SW 1271 (cell line): ENCODE data around the gene ZNF320.
"Not testable (repeated sequence)": the region's sequence is repeated elsewhere in the genome, so short reads cannot be mapped to it uniquely, and the experiment has no call there.

Experiments used
- DNase-seq, 2 experiments: peaks; one replicate each; lab custom pipeline; 2025; lab: John Stamatoyannopoulos, UW

The ZNF320 gene

GRCh38 chr19:52922841-52923777, 25.7 kb upstream of the ZNF320 start, which contains the start of gene ZNF888:
Gene ZNF888, minus strand, starts transcription at chr19:52923428. Its CDS starts 5,555 bp downstream, at chr19:52917873.
- DNase-seq: peak; percentile 54 to 68

DNA sequence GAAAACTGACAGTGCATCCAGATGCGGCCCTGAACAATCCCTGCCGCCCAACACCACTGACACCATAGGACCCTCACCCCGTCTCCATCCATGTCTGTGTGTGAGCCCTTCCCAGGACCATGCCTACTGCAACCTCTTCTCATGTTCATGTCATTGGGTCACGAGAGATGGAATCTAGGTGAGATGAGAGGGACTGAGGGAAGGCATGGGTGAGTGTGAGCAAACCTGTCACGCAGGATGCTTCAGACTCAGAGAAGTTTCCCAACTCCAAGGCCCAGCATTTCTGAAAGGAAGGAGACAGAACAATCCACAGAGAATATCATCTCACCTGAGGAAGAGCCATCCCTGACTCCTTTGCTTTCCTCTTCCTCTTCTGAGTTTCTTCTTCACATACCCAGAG, 20.1 kb upstream of the ZNF320 start:
- DNase-seq: no peak

GRCh38 chr19:52910648-52911047, 13.2 kb upstream of the ZNF320 start:
- no peak for DNase-seq

DNA sequence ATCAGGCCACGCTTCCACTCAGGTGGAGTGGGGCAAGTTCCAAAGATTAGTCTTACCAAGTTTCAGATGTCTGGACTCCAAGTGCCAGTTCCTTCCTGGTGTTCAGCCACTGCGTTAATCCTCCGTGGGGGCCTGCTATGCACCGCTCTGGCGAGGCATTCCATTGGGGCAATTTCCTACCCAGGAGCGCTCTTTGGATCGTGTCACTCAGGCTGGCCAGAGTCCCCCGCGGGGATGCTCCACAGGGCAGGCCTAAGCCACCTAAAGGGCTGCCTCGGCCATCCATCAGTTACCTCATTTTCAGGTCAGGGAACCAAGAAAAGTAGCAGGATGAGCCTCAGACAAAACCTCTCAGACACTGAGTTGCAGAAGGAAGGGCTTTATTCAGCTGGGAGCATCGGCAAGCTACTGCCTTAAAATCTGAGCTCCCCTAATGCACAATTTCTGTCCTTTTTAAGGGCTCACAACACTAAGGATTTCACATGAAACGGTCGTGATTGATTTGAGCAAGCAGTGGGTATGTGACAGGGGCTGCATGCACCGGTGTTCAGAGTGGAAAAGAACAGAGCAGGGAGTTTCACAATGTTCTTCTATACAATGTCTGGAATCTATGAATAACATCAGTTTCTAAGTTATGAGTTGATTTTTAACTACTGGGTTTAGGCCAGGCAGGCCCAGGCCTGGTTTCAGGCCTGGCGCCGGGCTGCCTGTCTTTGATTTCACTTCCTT, 6.8 kb upstream of the ZNF320 start:
- DNase-seq: not testable (repeated sequence)

GRCh38 chr19:52901842-52902241, 4.4 kb upstream of the ZNF320 start:
- DNase-seq: no peak

GRCh38 chr19:52898596-52898995, 1.2 kb upstream of the ZNF320 start:
- DNase-seq: not testable (repeated sequence)

DNA sequence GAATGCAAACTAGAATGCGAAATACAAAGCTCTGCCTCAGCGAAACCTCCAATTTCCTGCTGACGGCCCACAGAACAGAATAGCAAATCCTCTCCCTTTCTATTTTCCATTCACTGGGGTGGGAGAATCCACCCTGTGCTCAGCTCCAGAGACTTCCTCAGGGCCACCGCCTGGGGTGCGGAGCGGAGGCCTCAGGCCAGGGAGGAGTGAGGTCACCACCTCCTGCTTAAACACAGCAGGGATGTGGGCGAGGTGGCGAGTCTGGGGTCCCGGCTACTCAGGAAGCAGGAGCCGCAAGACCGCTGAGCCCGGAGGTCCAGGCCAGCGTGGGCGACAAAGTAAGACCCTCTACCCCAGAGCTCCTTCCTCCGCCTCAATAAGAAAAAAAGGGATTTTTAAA, 666 bp upstream of the ZNF320 start:
- DNase-seq: no peak

DNA sequence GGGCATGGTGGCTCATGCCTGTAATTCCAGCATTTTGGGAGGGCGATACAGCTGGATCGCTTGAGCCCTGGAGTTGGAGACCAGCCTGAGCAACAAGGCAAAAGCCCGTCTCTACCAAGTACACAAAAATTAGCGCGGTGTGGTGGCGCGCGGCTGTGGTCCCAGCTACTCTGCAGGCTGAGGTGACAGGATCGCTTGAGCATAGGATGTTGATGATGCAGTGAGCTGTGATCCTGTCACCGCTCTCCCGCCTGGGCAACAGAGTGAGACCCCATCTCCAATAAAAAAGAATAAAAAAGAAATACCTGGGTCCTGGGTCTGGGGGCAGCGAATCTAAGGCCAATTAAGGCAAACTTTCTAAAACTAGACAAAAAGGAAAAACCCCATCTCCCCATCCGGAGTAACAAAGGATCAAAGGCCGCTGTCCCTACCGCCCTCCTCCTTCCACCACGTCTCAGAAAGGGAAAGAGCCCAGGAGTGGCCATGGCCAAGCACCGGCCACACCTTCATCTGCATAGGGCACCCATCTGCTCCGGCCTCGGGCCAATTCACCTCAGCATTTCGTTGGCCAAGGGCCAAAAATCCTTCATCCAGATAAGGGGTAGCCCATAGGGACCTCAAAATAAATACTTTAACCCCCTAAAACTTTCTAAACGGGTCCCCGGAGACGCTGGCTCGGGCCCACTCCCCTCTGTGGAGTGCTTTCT, 851 bp downstream of the ZNF320 start:
- DNase-seq: no peak

- no peak for DNase-seq
These were observed 6.1 kb downstream of the ZNF320 start for GRCh38 chr19:52891336-52891735.

- no peak for DNase-seq
These were observed 7.5 kb downstream of the ZNF320 start for GRCh38 chr19:52889931-52890330.

GRCh38 chr19:52889076-52889475, 8.4 kb downstream of the ZNF320 start:
- DNase-seq: no peak

GRCh38 chr19:52880895-52881389, 16.5 kb downstream of the ZNF320 start:
- no peak for DNase-seq

- not testable (repeated sequence) for DNase-seq
These were observed 24.4 kb downstream of the ZNF320 start for GRCh38 chr19:52872996-52873395.

DNA sequence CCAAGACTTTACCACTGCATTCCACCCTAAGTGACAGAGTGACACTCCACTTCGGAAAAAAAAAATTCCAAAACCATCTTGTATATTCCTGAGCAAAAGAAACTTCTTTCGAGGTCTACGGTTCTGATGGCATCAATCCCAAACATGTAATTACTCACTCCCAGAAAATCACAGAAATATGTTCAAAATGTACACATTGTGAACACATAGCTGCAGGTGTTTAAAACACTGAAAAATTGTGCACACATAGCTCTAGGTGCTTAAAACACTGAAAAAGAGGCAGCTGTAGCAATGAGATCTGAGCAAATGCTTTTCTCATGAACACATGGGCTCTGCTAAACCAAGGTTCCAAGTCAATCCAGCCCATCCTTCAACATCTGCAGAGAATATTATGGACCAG, 26.0 kb downstream of the ZNF320 start:
- no peak for DNase-seq

GRCh38 chr19:52868031-52868430, 29.4 kb downstream of the ZNF320 start:
- DNase-seq: not testable (repeated sequence)

GRCh38 chr19:52857378-52858191, 39.9 kb downstream of the ZNF320 start, which contains the start of gene ZNF468:
Gene ZNF468, minus strand, starts transcription at chr19:52857619. Its CDS starts 3,347 bp downstream, at chr19:52854272.
- DNase-seq: peak; percentile 31 to 50

DNA sequence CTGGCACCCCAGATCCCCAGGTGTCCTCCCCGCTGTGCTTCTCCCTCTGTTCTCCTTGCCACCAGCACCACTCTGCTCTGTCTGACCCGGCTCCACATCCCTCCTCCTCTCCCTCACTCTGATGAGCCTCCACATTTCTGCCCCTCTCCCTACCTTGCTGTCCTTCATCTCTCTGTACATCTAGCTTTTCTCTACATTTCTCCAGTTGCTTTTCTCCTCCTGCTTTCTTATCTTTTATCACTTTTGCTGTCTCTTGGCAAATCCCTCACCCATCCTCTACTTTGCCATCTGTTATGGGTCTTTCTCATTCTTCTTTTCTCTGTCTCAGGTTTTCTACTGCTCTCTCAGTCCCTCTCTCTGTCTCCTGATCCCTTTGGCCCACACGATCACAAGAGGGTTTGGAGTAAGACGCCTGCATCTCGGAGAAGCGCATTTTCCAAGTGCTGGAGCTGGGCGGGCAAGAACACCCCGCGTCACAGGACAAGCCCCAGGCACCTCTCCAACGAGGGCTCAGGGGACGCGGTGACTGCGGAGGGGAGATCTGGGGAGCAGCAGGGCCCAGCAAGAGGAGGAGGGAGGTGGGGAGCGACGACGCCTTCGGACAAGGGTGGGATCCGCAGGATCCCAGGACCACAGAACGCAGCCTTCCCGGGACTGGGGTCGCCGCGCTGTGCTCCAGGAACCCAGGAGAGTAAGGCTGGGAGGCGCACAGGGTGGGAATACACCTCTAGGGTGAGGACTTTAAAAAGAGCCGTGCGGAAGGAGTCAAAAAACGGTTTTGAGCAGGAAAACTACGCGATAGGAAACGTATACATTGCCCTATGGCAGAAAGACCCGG, 40.7 kb downstream of the ZNF320 start:
- DNase-seq: not testable (repeated sequence)
